Central memory CD4-positive, alpha-beta T cell (primary cell): ENCODE results near the gene NAV2.

ENCODE experiments used
- DNase-seq: peaks from one replicate; pipeline ENCODE4 v3.0.0; 2022

NAV2 gene

DNA sequence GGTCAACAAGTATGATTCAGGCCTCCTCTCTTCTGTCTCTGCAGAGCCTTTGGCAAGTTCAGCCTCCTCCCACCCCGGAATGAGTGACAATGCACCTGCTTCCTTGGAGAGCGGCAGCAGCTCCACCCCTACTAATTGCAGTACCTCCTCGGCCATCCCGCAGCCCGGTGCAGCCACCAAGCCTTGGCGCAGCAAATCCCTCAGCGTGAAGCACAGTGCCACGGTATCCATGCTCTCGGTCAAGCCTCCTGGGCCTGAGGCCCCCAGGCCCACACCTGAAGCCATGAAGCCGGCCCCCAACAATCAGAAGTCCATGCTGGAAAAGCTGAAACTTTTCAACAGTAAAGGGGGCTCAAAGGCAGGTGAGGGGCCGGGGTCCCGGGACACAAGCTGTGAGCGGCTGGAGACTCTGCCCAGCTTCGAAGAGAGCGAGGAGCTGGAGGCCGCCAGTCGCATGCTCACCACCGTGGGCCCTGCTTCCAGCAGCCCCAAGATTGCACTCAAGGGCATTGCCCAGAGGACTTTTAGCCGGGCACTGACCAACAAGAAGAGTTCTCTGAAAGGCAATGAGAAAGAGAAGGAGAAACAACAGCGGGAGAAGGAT is 220.6 kb downstream of the NAV2 start:
- no peak for DNase-seq

- DNase-seq: no peak
These were observed 221.3 kb downstream of the NAV2 start for GRCh38 chr11:19933801-19934488.

DNA sequence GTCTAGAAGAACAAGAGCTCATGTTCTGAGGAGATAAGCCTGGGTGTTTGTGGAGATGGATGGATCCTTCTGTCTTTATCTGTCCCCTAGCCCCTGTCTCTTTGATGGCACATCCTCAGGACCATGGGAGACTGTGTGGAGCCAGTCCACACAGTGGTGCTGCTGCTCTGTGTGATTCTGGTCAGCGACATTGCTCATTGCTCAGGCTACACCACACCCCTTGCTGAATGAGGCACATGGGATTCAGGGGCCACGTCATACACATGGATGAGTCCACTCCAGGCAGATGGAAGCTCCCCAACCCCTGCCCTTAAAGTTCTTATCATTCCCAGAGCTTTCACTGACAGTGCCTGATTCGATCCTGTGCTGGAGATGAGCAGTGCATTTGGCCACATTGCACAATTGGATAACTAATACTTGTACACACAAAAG is 222.2 kb downstream of the NAV2 start:
- no peak for DNase-seq

GRCh38 chr11:19935507-19935906 is 222.9 kb downstream of the NAV2 start:
- DNase-seq: no peak

GRCh38 chr11:19936461-19936860 is 223.8 kb downstream of the NAV2 start:
- no peak for DNase-seq

GRCh38 chr11:19938169-19938856 is 225.7 kb downstream of the NAV2 start:
- no peak for DNase-seq

GRCh38 chr11:19938866-19939265 is 226.2 kb downstream of the NAV2 start:
- DNase-seq: no peak

GRCh38 chr11:19939415-19939929 is 226.8 kb downstream of the NAV2 start:
- no peak for DNase-seq

- DNase-seq: no peak
These were observed 228.2 kb downstream of the NAV2 start for GRCh38 chr11:19940831-19941230.

GRCh38 chr11:19946681-19947080 is 234.0 kb downstream of the NAV2 start:
- DNase-seq: no peak

DNA sequence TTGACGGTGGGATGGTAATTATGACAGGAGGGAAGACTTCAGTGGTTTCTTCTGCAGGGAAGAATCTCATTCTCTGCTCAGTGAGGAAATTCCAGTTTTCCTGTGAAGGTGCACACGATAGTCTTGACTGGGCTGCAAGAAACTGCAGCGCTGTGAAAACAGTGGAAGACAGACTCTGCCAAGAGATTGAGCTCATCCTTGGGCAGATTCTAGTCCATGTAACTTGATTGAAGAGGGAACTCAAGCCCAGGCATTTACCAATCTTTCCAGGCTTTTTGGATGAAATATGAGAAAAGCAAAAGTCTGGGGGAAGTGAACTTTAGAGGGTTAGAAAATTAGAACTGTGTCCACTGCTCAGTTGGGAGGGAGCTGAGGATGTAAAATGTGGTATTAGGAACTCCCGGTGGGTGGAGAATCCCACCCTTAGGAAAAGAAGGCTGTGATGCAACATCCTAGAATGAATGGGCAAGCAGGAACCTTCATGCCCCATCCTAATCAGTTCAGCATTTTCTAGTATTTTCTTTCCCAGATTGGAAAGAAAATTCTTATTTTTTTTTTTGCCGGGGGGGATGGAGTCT is 235.0 kb downstream of the NAV2 start:
- no peak for DNase-seq

DNA sequence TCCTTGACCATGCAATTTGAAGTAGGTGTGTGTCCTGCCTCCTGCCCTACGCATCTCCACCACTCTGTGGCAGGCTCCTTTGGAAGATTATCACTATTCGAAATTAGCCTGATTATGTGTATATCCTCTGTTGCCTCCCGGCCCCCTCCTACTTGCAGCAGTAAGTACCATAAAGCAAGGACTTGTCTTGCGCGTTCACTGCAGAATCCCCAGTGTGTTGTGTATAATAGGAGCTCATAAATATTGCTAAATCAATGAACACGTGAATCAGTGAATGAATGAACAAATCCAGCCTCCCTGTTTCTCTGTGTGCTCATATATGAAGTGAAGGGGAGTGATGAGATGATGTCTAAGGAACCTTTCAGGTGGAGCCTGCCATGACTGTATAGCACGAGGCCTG is 237.0 kb downstream of the NAV2 start:
- DNase-seq: no peak

- DNase-seq: peak; percentile 9
These were observed 239.0 kb downstream of the NAV2 start for GRCh38 chr11:19951558-19952115.

GRCh38 chr11:19952116-19952605 is 239.5 kb downstream of the NAV2 start:
- DNase-seq: no peak

- DNase-seq: no peak
These were observed 240.3 kb downstream of the NAV2 start for GRCh38 chr11:19952911-19953310.

- DNase-seq: no peak
These were observed 240.7 kb downstream of the NAV2 start for GRCh38 chr11:19953336-19953735.

DNA sequence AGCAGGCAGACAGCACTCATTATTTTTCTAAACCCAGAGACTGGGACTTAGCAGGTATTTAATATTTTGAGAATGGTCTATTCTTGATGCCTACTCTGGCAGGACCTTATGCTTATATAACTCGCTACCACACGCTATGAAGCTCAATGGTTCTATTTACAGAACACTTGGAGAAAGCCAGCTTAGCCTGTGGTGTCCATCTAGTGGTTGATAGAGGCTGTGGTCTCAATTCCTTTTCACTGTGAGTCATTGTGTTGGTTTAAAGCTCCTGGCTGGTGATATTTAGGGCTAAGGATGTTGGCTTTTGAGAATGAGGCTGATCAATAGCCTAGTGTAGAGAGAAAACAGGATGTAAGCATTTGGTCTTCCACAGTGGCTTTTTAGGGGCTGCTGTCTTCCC is 241.3 kb downstream of the NAV2 start:
- no peak for DNase-seq

DNA sequence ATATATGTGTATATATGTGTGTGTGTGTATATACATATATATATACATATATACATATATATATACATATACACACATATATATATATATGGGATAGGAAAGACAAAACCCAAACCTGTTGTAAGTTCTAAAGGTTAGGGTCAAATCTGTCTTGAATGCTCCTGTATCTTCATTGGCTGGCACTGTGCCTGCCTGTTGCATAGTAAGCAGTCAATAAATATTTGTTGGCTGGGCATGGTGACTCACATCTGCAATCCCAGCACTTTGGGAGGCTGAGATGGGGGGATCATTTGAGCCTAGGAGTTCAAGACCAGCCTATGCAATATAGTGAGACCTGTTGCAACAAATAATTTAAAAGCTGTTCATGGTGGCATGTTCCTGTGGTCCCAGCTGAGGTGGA is 242.3 kb downstream of the NAV2 start:
- no peak for DNase-seq

DNA sequence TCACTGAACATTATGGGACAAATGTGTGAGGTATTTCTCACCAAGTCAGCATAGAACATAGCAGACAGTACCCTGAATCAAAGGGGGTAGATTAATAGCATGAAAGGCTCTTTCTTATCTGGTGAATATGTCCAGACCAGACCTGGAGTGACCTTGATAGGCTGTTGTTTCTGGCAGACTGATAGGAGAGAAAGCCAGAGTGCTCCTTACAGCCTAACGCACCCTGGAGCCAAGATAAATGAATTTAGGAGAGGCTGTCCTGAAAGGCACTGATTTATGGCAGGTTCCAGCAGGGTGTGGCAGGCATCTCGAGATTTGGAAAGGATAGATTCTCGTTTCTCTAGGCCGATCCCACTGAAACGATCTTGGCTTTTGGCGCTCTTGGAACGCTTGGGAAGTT is 243.0 kb downstream of the NAV2 start:
- no peak for DNase-seq

GRCh38 chr11:19956228-19956627 is 243.6 kb downstream of the NAV2 start:
- no peak for DNase-seq

- no peak for DNase-seq
These were observed 244.8 kb downstream of the NAV2 start for GRCh38 chr11:19957294-19957943.

- DNase-seq: no peak
These were observed 245.6 kb downstream of the NAV2 start for GRCh38 chr11:19958204-19958603.

- no peak for DNase-seq
These were observed 246.6 kb downstream of the NAV2 start for GRCh38 chr11:19959210-19959609.
